Activated CD8-positive, alpha-beta T cell treated with anti-CD3 and anti-CD28 coated beads, Interleukin-2, amount 10 ng/mL, durations not matched to agents 7 days and 5 days (primary cell): ENCODE data around the gene ACP5. TPM values are rescaled to one million over a fixed set of nuclear protein-coding genes. Genes with fewer than 3 reads are reported as not detected.
A peak's percentile ranks its signal among the peaks of the same experiment; 100 is the strongest.
"Not testable (repeated sequence)": the region's sequence is repeated elsewhere in the genome, so short reads cannot be mapped to it uniquely, and the experiment has no call there.

ENCODE experiments used
- ATAC-seq: fragments of 150-1000 bp; cut with Tn5 transposase; one replicate; pipeline ENCODE4 v1.10.0; 2021; ENCODE audit warnings: moderate library complexity
- CTCF ChIA-PET: fragments of 350-600 bp; sonication (Branson Sonifier 250); formaldehyde crosslinking; loops from one replicate; lab custom pipeline; 2021; ENCODE audit warnings: antibody characterized with exemption; lab: Charles Lee
- POLR2A ChIA-PET: fragments of 350-600 bp; sonication (Branson Sonifier 250); formaldehyde crosslinking; loops from one replicate; lab custom pipeline; 2021; ENCODE audit warnings: antibody characterized with exemption; lab: Charles Lee
- DNase-seq: peaks from one replicate; pipeline ENCODE4 v3.0.0-alpha.2; 2020
- H3K27ac Mint-ChIP-seq: one replicate; pipeline ENCODE4 v1.8.0; 2021; ENCODE audit warnings: mild to moderate bottlenecking, mixed read lengths
- H3K27me3 Mint-ChIP-seq: one replicate; pipeline ENCODE4 v1.8.0; 2021; ENCODE audit warnings: low read depth, mixed read lengths
- H3K36me3 Mint-ChIP-seq: one replicate; pipeline ENCODE4 v1.8.0; 2021; ENCODE audit warnings: low read depth, mixed read lengths
- H3K4me1 Mint-ChIP-seq: one replicate; pipeline ENCODE4 v1.8.0; 2021; ENCODE audit warnings: low read depth, mixed read lengths
- H3K4me3 Mint-ChIP-seq: one replicate; pipeline ENCODE4 v1.8.0; 2021; ENCODE audit warnings: mild to moderate bottlenecking, mixed read lengths
- H3K9me3 Mint-ChIP-seq: one replicate; pipeline ENCODE4 v1.8.0; 2022; ENCODE audit warnings: mixed read lengths; ENCODE audit not compliant: insufficient read depth
- total RNA-seq, 2 experiments: library from RNA; stranded (reverse); gene quantifications; one replicate each; pipeline ENCODE4 v1.2.3, GENCODE V29; 2021

ACP5 gene
- total RNA-seq: 1 to 10 TPM; 9.8 to 9.9 TPM

- Mint-ChIP-seq H3K4me1 (peaks cover 44% of the 10 kb centered on the region), H3K27me3 (no peaks in the 10 kb centered on the region), H3K9me3 (no peaks in the 10 kb centered on the region), H3K4me3 (peak within 1 kb of the TSS; percentile 57), H3K27ac (no peak within 1 kb of the TSS), H3K36me3 (no peaks in the 10 kb centered on the region)
- ATAC-seq (no peak), DNase-seq (no peak)
- CTCF ChIA-PET: interaction anchor here (15.1 kb wide), 1 partner anchor 17 kb away, joined by 187 read pairs; the partner anchor contains the start of gene ELOF1
- POLR2A ChIA-PET: interaction anchor here (0.7 kb wide), 1 partner anchor 10 kb away, joined by 3 read pairs; no protein-coding TSS in a partner anchor
Measured at GRCh38 chr19:11577451-11578257, at the start of gene ACP5. Gene ACP5, minus strand, starts transcription at chr19:11577645. Its CDS starts 328 bp downstream, at chr19:11577317.

GRCh38 chr19:11626252-11626651 is 48.8 kb upstream of the ACP5 start:
- CTCF ChIA-PET: no interaction called here
- ATAC-seq: no peak

GRCh38 chr19:11624069-11624463 is 46.6 kb upstream of the ACP5 start:
- Mint-ChIP-seq H3K4me3 (no peak overlapping the region), H3K27me3 (peaks cover 23% of the 10 kb centered on the region), H3K9me3 (peaks cover 13% of the 10 kb centered on the region), H3K27ac (no peak overlapping the region), H3K36me3 (peaks cover 24% of the 10 kb centered on the region), H3K4me1 (peaks cover 19% of the 10 kb centered on the region)
- DNase-seq (no peak), ATAC-seq (no peak)
- CTCF ChIA-PET: interaction anchor here (1.2 to 2.6 kb wide), 2 partner anchors 64 to 173 kb away, joined by 4 to 6 read pairs; no protein-coding TSS in a partner anchor
- POLR2A ChIA-PET: no interaction called here

More at GRCh38 chr19:11626252-11626651, 48.8 kb upstream of the ACP5 start:
- Mint-ChIP-seq H3K4me1 (peaks cover 19% of the 10 kb centered on the region), H3K4me3 (no peak overlapping the region), H3K9me3 (peaks cover 2% of the 10 kb centered on the region), H3K27ac (no peak overlapping the region), H3K27me3 (peaks cover 23% of the 10 kb centered on the region), H3K36me3 (peaks cover 2% of the 10 kb centered on the region)
- DNase-seq: no peak
- POLR2A ChIA-PET: no interaction called here

- DNase-seq, POLR2A ChIA-PET, H3K4me3 Mint-ChIP-seq, H3K27ac Mint-ChIP-seq, ATAC-seq: not testable (repeated sequence)
- Mint-ChIP-seq H3K27me3 (peaks cover 23% of the 10 kb centered on the region), H3K9me3 (peaks cover 22% of the 10 kb centered on the region), H3K36me3 (peaks cover 39% of the 10 kb centered on the region), H3K4me1 (peaks cover 19% of the 10 kb centered on the region)
- CTCF ChIA-PET: interaction anchor here (2.6 kb wide), 1 partner anchor 62 kb away, joined by 6 read pairs; no protein-coding TSS in a partner anchor
Measured at GRCh38 chr19:11622401-11622800, 45.0 kb upstream of the ACP5 start.

GRCh38 chr19:11620553-11620952 is 43.1 kb upstream of the ACP5 start:
- H3K4me1 Mint-ChIP-seq: peaks cover 19% of the 10 kb centered on the region
- peaks cover 14% of the 10 kb centered on the region for H3K27me3 Mint-ChIP-seq
- H3K4me3 Mint-ChIP-seq: no peak overlapping the region
- ChIA-PET CTCF (no interaction called here), POLR2A (no interaction called here)
- H3K9me3 Mint-ChIP-seq: peaks cover 27% of the 10 kb centered on the region
- DNase-seq (no peak), ATAC-seq (no peak)
- no peak overlapping the region for H3K27ac Mint-ChIP-seq
- H3K36me3 Mint-ChIP-seq: peaks cover 55% of the 10 kb centered on the region

GRCh38 chr19:11617180-11618062 is 40.0 kb upstream of the ACP5 start:
- ATAC-seq (no peak), DNase-seq (no peak)
- CTCF ChIA-PET: no interaction called here
- Mint-ChIP-seq H3K36me3 (peaks cover 76% of the 10 kb centered on the region), H3K27me3 (no peaks in the 10 kb centered on the region), H3K9me3 (peaks cover 33% of the 10 kb centered on the region), H3K4me3 (no peak overlapping the region), H3K4me1 (peaks cover 3% of the 10 kb centered on the region), H3K27ac (no peak overlapping the region)
- POLR2A ChIA-PET: no interaction called here

GRCh38 chr19:11612816-11613511 is 35.5 kb upstream of the ACP5 start:
- no peak overlapping the region for H3K4me3 Mint-ChIP-seq
- H3K27me3 Mint-ChIP-seq: no peaks in the 10 kb centered on the region
- ChIA-PET POLR2A (interaction anchor here (0.6 kb wide), 1 partner anchor 605 kb away, joined by 3 read pairs; no protein-coding TSS in a partner anchor), CTCF (no interaction called here)
- DNase-seq (no peak), ATAC-seq (no peak)
- H3K4me1 Mint-ChIP-seq: peaks cover 3% of the 10 kb centered on the region
- peaks cover 11% of the 10 kb centered on the region for H3K9me3 Mint-ChIP-seq
- H3K27ac Mint-ChIP-seq: peak overlapping the region; percentile 61
- H3K36me3 Mint-ChIP-seq: peaks cover 46% of the 10 kb centered on the region

GRCh38 chr19:11611730-11612129 is 34.3 kb upstream of the ACP5 start:
- ChIA-PET POLR2A (no interaction called here), CTCF (no interaction called here)
- peaks cover 3% of the 10 kb centered on the region for H3K4me1 Mint-ChIP-seq
- peaks cover 42% of the 10 kb centered on the region for H3K36me3 Mint-ChIP-seq
- no peak for ATAC-seq
- no peak for DNase-seq
- H3K9me3 Mint-ChIP-seq: peaks cover 10% of the 10 kb centered on the region
- H3K27ac Mint-ChIP-seq: no peak overlapping the region
- no peaks in the 10 kb centered on the region for H3K27me3 Mint-ChIP-seq
- H3K4me3 Mint-ChIP-seq: no peak overlapping the region

GRCh38 chr19:11606484-11606883 is 29.0 kb upstream of the ACP5 start:
- ChIA-PET POLR2A (no interaction called here), CTCF (no interaction called here)
- ATAC-seq: no peak
- Mint-ChIP-seq H3K4me1 (no peaks in the 10 kb centered on the region), H3K9me3 (peaks cover 18% of the 10 kb centered on the region), H3K27ac (no peak overlapping the region), H3K27me3 (no peaks in the 10 kb centered on the region), H3K4me3 (no peak overlapping the region), H3K36me3 (peaks cover 41% of the 10 kb centered on the region)
- no peak for DNase-seq

GRCh38 chr19:11599704-11600103 is 22.3 kb upstream of the ACP5 start:
- CTCF ChIA-PET, H3K4me3 Mint-ChIP-seq, DNase-seq, H3K27me3 Mint-ChIP-seq, ATAC-seq, H3K27ac Mint-ChIP-seq: not testable (repeated sequence)
- Mint-ChIP-seq H3K9me3 (peaks cover 11% of the 10 kb centered on the region), H3K36me3 (peaks cover 32% of the 10 kb centered on the region), H3K4me1 (peaks cover 25% of the 10 kb centered on the region)
- POLR2A ChIA-PET: interaction anchor here (0.9 kb wide), 1 partner anchor 26 kb away, joined by 4 read pairs; no protein-coding TSS in a partner anchor

GRCh38 chr19:11598746-11599145 is 21.3 kb upstream of the ACP5 start:
- Mint-ChIP-seq H3K9me3 (peaks cover 6% of the 10 kb centered on the region), H3K4me3 (peak overlapping the region; percentile 47), H3K27ac (no peak overlapping the region), H3K4me1 (peaks cover 25% of the 10 kb centered on the region), H3K36me3 (peaks cover 23% of the 10 kb centered on the region), H3K27me3 (no peaks in the 10 kb centered on the region)
- CTCF ChIA-PET: no interaction called here
- POLR2A ChIA-PET: interaction anchor here (0.9 kb wide), 1 partner anchor 27 kb away, joined by 4 read pairs; no protein-coding TSS in a partner anchor
- DNase-seq: no peak
- ATAC-seq: no peak
